Upper lobe of left lung (tissue), 4 donors: ENCODE data around the gene ZNF417.
"Not testable (repeated sequence)": the region's sequence is repeated elsewhere in the genome, so short reads cannot be mapped to it uniquely, and the experiment has no call there.

ENCODE experiments used
- EP300 ChIP-seq, 4 donors: sonication (generic); formaldehyde crosslinking; IDR thresholded peaks; one replicate each; pipeline ENCODE4 v1.5.1; 2017; ENCODE audit warnings: antibody characterized with exemption in 4 of 4, control low read depth in 2 of 4
- POLR2AphosphoS5 ChIP-seq, 2 donors: sonication (generic); formaldehyde crosslinking; IDR thresholded peaks; one replicate each; pipeline ENCODE4 v1.5.1; 2017; ENCODE audit warnings: antibody characterized with exemption in 2 of 2
- TF ChIP-seq, protein P1 (sequence below), 6 experiments: fragments of 450-650 bp in 4 of 6; fragments of 200-600 bp in 2 of 6; sonication (generic) in 2 of 6; IDR thresholded peaks; one replicate each; pipeline ENCODE4 v1.5.1; 2016 to 2019; ENCODE audit warnings: antibody characterized with exemption in 6 of 6

DNA sequence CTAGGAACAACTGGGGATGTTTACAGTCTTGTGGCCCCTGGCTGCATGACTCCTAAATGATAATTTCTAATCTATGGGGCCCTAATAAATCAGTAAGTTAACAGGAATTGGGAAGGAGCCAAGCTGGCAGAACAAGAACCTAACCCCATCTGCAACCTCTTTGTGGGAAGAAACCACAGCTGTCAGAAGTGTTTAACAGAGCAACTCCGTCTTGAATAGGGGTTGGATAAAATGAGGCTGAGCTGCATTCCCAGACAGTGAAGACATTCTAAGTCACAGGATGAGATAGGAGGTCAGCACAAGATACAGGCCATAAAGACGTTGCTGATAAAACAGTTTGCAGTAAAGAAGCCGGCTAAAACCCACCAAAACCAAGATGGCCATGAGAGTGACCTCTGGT is 25.7 kb downstream of the ZNF417 start:
- TF ChIP-seq EP300, POLR2AphosphoS5 (IDR thresholded peaks at IDR 0.05): not testable (repeated sequence)
- TF ChIP-seq, protein P1, sequence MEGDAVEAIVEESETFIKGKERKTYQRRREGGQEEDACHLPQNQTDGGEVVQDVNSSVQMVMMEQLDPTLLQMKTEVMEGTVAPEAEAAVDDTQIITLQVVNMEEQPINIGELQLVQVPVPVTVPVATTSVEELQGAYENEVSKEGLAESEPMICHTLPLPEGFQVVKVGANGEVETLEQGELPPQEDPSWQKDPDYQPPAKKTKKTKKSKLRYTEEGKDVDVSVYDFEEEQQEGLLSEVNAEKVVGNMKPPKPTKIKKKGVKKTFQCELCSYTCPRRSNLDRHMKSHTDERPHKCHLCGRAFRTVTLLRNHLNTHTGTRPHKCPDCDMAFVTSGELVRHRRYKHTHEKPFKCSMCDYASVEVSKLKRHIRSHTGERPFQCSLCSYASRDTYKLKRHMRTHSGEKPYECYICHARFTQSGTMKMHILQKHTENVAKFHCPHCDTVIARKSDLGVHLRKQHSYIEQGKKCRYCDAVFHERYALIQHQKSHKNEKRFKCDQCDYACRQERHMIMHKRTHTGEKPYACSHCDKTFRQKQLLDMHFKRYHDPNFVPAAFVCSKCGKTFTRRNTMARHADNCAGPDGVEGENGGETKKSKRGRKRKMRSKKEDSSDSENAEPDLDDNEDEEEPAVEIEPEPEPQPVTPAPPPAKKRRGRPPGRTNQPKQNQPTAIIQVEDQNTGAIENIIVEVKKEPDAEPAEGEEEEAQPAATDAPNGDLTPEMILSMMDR (IDR thresholded peaks at IDR 0.05) = not testable (repeated sequence)
